Midbrain (tissue), 1 donor: ENCODE data around the gene PITRM1.

Experiments
- DNase-seq: peaks from one replicate; lab custom pipeline; 2025; lab: John Stamatoyannopoulos, UW

PITRM1 gene

DNA sequence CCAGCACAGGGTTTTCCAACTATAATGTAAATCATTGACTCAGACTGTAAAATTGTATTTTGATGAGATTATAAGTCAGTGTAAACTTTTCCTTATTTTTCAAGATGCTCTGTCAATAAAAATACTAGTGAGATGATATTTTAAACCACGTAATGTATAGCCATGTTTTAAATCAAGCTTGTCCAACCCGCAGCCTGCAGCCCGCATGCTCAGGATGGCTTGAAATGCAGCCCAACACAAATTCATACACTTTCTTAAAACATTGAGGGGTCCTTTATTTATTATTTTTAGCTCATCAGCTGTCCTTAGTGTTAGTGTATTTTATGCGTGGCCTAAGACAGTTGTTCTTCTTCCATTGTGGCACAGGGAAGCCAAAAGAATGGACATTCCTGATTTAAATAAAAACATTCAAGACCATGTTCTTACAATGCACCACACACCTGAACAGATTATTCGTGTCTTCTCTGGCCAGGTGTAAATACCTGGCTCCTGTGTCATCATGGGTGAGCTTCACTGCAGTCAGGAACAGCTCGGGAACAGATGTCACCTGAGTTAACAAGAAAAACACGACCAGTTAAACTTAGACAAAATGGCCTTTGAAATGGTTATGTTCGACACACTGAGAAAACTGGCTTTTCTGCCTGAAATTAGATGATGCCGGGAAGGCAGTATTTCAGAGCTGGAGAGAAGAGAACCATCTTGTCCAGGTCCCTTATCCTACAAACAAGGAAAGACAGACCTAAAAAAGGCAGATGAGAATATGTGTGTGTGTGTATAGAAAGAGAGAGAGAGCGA, 5.9 kb downstream of the PITRM1 start:
- no peak for DNase-seq

DNA sequence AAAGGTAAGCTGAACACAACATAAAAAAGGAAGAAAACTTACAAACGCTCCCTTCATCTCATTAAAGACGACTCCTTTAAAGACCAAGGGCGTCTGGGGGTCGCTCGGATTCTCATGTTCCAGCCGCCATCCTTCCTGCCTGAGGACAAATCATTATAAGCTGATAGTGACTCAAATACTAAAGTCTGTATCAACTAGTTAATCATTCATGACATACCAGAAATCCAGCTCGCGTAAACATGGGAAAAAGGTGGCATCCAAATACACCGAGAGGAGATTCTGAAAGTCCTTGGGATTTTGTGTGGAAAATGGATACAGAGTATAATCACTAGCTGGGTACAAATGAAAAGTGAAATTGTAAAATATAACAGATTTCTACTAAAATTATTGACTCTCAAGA, 7.4 kb downstream of the PITRM1 start:
- no peak for DNase-seq

DNA sequence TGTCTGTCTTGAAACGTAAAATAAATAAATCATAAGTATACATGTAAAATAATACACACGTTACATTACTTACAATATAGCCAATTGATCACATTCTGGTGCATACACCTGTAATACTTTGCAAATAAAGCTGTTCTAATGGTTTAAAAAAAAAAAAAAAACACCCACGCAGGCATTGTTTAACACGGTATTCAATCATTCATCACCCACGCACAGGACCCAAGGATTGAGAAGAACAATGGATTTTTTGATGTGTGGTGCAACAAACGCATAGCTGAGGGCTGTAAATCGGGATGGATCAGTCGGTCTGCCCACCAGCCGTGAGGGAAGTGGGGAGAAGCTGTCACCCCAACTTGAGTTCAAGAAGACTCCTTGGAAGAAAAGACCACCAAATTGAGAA, 8.7 kb downstream of the PITRM1 start:
- no peak for DNase-seq

DNA sequence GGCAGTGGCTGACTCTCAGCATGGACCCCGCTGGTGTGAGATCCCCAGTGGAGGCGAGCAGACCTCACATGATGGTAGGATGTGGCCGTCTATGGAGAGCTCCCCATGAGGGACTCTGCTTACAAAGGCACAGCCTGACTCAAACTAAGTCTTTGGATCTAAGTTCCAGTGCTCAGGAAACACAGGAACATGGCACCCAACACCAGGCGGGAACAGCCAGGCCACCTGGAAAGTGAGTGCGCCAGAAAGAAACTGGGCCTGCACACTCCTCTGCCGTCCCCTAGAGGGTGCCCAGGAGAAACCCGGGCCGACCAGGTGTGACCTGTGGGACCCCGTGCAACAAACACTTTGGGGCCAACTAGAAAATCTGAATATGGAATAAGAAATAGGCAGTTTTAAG, 10.0 kb downstream of the PITRM1 start:
- no peak for DNase-seq

DNA sequence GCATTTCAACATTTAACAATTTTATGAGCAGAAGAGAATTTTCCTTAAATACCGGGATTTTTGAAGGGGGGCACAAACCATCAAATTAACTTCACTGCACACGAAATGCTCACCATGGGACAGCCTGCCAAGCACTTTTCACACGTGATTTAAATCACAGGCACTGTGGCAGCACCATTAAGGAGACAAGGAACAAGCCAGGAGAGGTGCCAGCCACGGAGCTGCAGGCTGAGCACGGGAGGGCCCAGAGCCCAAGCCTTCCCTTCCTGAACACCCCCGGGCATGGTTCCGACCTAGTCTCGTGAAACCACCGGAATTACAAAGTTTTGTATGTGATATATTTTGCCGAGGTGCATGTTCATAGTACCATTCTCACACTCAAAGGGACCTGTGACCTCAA, 13.4 kb downstream of the PITRM1 start:
- peak; percentile 5 for DNase-seq

DNA sequence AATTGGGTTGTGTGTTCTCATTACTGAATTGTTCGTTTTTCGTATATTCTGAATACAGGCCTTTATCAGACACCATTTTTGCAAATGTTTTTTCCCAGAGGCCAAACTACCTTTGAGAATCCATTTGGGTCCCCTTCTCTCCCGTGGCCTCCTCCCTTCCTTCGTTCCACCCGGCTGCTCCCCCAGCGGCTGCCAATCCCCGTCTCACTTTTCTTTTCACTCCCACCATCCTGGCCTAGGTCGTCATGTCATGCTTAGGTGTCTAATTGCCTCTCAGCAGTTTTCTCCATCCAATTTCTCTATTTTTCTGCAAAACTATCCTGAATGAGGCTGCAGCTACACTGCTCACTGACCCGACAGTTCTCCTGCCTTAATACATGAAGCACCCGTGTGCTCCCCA, 17.9 kb downstream of the PITRM1 start:
- no peak for DNase-seq

DNA sequence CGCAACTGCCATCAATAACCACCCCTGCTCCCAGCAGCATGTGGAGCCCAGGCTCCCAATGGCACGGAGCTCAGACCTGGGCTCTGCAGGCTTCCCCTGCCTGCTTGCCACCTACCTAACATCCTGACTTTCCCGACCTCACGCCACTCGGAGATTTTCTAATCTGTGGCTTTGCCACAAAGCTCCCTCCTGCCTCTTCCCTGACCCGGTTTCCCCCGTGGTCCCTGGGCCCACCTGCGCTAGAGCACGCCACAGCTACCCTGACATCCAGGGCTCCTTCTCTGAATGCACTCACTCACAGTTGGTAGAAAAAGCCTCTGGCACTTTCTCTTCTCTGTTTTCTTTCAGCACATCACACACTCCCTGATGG, 20.0 kb downstream of the PITRM1 start:
- no peak for DNase-seq

DNA sequence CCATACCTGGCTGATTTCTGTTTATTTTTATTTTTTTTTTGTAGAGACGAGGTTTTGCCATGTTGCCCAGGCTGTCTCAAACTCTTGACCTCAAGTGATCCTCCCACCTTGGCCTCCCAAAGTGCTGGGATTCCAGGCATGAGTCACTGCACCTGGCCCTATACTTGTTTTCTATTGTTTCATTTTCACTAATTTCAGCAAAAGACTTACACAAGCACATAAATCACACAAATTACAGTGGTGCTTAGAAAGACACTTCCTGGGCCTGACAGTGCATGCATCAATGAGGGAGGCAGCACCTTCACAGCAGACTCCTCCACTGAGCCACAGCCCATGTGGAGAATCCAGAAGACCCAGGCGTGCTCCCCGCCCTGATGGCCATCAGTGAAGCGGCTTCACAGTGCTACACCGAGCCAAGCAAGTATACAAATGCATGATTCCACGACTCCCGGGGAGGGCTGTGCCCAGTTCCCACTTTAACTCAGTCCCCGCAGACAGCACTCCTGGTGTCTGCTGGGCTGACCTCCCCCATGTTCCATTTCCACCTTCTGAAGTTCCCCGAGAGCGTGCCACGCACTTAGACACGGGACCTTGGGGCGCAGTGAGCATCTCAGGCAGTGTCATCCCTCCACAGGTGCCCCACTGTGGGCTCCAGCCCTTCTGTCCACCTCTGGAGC, 20.6 kb downstream of the PITRM1 start:
- DNase-seq, result no peak

DNA sequence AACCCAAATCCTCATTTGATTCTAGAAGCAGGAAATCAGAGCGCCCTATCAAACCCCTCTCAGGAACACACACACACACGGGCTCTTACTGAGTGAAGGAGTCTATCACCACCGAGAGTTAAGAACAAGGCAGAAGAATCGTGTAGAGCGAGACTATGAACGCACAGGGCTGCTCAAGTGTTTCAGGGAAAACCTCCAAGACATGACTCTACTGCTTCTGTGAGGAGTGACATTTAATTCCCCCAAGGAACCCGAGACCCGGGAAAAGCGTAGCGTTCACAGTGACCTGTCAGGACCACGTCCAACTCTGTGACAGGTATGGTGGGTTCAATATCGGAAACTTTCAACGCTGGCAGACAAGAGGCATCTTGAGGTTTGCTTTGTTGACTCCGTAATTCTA, 21.6 kb downstream of the PITRM1 start:
- DNase-seq, result no peak

DNA sequence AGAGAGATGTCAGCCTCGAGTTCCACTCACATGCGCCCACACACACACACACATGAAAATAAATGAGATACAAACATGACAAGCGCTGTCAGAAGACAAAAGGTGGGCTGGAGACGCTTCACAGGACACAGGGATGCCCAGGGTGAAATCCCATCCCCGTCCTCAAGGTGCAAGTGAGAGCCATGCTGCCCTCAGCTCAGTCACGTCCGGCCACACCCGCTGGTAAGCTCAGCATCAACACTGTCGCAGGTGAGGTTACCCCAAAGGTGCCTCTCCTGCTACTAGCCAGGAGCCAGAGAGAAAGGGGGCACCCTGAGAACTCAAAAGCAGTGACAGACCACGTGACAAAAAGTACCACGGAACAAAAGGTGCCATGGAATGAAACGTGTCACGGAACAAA, 22.2 kb downstream of the PITRM1 start:
- DNase-seq, result no peak

DNA sequence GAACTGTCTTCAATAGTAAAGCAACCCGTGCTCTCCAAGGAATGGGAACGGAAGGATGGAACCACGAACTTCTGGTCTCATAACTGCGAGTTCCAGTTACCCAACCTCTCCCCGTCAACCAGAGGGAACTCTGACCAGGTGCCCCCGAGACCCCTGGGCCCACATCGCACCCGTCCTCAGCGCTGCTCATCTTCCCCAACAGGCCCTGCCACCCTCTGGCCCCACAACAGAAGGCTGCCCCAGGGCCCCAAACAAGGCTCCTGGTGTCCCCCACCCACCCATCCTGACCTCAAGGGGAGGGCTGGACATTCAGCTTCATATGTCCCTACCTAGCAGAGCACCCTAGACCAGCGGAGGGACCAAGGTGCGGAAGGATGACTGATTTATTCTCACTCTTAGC, 22.7 kb downstream of the PITRM1 start:
- no peak for DNase-seq

DNA sequence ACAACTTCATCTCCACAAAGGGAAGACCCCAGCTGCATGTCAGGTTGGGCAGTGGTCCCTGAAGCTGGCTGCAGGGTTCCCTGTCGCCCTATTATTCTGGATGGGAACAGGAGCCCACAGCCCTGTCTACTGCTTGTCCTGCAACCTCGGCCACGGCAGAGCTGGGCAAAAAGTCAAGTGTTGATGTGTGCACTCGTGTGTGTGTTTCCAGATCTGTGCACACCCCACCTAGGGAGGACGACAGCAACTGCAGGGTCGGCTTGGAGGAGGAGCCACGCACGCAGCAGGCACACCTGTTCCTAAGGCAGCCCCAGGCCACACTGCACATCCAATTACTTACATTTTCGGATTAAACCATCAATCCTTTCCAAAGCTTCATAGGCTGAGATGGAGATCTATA, 23.6 kb downstream of the PITRM1 start:
- no peak for DNase-seq

DNA sequence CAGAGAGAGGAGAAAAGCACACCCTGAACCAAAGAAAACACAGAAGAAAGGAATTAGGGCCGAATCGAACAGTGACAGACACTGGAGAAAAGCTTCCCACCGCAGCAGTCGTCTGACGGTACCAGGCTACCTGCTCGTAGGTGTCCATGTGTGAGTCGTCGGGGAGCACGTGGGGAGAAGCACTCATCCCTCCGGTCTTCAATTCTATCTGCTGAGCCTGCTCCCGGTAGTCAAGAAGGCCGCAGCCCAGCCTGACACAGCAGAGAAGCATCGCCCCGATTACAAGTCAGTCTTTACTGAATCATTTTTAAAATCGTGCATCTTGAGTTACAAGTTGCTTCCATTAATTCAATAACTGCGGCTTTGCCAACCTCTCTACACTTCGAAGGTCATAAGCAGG, 24.5 kb downstream of the PITRM1 start:
- DNase-seq, result no peak

DNA sequence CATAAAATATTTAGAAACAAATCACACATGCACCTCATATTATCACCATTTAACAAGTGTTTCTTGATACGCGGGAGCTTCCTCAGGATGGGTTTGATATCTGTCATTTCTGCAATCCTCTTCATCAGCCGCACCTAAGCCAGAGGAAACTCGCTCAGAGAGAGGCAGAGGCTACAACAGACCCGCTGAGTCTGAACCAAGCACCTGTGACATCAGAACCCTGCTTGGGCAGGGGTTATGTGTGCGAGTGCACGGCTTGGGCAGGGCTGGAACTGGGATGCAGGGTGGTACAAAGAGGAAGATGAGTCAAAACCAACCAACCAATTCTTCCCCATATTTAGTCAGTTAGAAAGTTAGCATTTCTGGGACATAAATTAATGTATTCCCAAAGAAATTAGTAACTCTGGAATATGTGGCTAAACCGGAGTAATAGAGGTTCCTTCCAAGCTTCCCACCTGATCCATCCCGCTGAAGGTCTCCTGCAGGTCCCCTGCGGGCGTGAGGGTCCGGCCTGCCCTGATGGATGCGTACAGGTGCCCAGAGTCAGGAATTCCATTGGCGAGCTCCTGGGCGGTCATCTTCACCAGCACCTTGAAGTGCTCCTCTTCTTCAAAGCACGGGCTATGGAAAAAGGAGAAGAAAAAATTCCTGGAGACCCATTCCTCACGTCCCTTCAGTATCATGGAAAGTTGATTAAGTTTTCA, 25.3 kb downstream of the PITRM1 start:
- DNase-seq, result no peak

DNA sequence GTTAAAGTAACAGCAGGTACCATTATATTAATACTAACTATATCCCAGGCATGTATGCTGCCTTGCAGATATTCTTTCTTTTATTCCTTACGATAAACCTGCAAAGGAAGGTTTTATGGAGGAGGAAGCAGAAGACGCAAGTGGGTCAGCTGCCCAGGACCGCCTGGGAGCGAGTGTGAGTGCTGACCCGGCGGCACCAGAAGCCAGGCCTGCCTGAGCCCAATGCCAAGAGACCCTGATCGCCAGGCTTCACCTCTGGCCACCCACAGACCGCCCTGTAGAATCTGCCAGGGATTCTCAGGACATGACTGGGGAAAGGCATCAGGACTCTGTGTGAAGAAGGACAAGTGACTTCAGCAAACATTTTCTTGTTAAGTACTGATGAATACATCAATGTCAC, 26.3 kb downstream of the PITRM1 start:
- DNase-seq, result no peak

DNA sequence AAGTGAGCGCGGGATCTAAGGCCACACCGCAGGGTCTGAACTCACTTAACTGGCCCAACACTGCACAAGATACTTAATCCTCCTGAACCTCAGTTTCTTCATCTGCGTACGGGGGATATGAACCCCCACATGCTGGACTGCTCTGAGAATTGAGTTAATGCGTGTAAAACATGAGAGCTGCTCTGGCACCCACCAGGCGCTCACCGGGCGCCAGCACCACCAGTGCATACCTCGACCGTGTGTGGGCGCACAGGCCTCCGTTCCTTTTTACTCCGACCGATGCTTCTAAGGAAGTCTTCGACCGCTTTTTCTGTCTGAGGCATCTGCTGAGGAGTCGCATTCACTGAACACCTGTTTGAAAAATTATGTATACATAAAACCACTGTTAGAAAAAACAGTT, 27.2 kb downstream of the PITRM1 start:
- no peak for DNase-seq

DNA sequence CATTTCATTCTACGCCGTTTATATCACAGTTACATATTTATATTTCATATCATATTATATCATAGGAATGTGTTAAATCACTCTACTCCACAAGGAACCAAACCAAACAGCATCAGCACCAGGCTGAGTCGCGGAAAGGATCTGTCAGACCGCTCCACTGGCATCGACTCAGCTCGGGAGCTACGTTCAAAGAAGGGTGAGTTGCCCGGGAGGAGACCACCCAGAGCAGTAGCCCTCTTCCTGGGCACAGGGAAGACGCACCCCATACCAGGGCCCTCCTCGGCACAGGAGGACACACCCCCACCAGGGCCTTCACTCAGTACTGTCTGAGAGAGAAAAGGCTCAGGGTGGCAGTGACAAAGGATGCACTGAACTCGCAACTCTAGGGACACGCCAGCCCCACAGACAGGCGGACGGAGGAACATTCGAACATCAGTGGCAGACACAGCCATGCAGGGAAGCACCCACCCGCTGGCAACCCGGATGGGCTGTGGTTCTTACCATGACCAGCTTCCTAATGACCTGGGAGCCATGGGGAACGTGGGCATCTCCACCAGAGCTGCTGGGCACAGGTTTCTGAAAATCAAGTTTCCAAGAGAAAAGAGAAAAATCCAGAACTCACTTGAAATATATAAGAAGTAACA, 28.7 kb downstream of the PITRM1 start:
- DNase-seq, result no peak

DNA sequence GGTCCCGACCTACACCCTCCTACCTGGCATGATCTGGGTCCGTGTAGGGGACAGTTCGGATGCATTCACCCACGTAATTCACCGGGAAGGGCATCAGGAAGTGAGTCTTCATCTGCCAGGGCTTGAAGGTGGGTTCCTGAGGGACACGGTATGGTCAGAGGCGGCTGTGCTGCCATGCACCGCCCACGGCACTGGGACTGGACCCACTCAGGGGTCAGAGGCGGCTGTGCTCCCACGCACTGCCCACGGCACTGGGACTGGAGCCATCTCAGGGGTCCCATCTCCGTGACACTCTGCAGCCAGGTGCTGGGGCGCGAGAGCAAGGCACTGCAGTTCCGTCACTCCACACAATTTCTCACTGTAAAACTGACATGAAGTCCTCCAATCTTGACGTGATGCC, 29.2 kb downstream of the PITRM1 start:
- DNase-seq, result no peak

DNA sequence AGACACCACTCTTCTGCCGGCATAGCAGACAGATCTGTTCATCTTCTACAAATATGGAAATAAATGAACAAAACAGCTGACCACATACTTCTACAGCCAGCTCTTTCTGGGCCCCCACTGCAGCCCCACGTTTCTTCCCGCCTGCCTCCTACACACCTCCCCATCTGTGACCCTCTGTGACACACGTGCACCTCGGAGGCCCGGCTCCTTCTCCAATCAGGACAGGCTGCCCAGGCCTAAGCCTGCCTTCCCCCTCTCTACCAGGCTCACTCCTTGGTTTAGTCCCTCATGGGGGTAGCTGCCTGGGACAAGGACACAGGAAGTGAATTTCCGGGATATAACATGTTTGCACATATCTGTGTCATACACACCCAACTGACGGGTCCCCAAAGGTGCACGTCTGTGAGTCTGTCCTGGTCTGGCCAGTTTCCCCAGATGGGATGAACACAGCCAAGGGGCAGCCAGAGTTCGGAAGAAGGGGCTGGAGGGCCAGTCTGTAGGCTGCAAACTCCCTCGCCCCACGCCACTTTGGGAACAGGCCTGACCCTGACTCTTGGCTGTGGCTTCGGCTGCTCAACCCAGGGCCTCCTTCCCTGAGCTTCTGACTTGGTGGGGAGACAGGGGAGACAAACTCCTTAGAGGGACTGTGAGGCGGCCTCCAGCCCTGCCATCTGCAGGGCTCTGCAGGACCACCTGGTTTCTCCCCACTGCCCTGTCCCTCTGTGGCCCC, 30.3 kb downstream of the PITRM1 start:
- no peak for DNase-seq

DNA sequence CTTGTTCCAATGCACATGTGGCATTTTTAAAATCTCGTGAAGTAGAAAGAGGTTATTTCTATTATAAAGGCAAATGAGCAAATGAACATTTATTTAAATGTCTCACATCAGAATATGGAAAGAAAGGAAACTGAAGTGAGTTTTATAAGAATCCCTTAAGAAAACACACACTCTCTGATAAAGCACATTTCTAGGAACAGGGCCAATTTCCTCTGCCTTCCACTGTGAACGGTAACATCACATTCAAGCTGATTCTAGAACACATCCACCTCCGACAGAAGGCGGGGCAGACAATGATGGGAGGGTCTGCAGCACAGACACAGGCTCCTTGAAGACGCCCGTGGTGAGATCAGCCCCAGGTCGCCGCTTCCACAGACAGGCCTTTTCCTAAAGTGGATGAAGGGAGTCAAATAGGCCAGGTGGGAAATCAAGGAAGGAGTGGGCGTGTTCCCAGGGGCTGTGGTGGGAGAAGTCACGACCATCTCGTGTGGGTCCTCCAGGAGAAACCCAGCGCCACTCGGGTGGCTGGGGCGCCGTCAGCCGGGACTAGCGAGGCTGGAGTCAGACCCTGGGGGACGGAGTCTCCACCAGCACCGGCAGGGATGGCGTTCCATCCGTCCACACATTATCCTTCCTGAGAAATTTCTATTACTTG, 31.1 kb downstream of the PITRM1 start:
- no peak for DNase-seq

DNA sequence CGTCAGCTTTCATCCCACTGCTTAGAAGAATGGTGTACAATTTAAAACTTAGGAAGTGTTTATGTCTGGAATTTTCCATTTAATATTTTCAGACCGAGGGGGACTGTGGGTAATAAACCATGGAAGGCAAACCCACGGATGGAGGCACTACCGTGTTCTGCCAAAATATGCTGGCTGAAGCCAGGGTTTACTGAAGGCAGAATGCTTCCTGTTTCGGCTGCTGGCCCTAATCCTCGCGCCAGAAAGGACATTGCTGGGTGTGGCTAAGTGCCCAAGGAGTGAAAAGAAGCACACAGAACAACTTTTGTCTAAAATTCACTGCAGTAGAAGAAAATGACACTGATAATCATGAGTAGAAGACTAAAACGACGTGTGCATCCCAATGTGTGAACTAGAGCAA, 32.3 kb downstream of the PITRM1 start:
- peak; percentile 25 for DNase-seq
